ENCODE measurements around the gene GPT2. TPM values are rescaled to one million over a fixed set of nuclear protein-coding genes. Genes with fewer than 3 reads are reported as not detected.
A peak's percentile ranks its signal among the peaks of the same experiment; 100 is the strongest.
"Not testable (repeated sequence)": the region's sequence is repeated elsewhere in the genome, so short reads cannot be mapped to it uniquely, and the experiment has no call there.

Gene GPT2
- total RNA-seq, 2 donors from 2014 or later: 28.8 to 45.3 TPM

DNA sequence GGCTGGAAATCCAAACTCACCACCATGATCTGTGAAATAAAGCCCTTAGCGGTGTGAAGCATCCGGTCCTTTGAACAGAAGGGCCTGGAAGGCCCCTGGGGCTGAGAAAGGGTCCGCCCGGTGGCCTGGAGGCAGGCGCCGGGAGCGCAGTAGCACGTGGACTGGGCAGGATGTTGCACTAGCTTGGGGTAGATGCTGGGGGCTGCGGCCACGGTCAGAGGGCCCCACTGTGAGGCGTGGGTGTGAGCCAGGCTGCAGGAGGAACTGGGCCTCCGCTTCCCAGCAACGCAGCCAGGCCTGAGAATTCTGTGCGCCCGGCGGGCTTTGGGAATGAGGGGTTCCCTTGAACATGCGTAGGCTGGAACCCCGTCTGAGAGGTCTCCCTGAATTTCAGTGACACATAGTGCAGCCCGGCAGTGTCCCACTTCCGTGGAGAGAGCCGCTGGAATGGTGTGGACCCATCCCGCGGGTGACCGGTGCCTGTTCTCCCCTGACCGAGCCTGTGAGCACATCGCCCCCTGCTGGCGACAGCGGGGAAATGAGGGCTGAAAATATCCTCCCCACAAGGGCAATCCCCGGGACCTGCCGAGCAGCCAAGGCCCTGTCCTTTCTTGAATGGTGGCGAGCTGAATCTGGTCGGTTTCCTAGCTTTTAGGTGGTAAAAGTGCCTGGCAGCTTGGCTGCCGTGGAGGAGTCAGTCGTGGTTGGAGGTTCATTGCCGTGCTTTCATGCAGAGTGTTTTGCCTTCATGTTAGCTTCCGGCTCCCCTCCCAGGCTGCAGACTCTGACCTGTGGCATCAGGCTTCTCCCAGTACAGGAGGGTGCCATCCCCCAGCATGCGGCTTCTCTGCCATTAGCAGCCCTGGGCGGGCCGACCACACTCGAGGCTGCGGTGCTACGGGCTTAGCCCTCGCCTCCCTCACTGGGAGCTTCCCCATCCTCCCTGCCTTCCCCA, 45.5 kb downstream of the GPT2 start:
- no peaks in the 10 kb centered on the region for H3K36me3 ChIP-seq
- H3K27me3 ChIP-seq: no peaks in the 10 kb centered on the region
- peak; percentile 75 for DNase-seq
- H3K4me1 ChIP-seq: no peaks in the 10 kb centered on the region
- intact Hi-C loops (cut with DNase I): loop anchor here (5.0 kb wide), 1 partner anchor 77 kb away; no protein-coding TSS in a partner anchor
- H3K9me3 ChIP-seq: no peaks in the 10 kb centered on the region
- H3K9ac ChIP-seq (ENCODE audit: low read depth in 2 of 2, low read length in 2 of 2): no peak overlapping the region
- H3K27ac ChIP-seq: no peak overlapping the region
- no peak overlapping the region for H3K4me3 ChIP-seq
- TF ChIP-seq, protein P1, sequence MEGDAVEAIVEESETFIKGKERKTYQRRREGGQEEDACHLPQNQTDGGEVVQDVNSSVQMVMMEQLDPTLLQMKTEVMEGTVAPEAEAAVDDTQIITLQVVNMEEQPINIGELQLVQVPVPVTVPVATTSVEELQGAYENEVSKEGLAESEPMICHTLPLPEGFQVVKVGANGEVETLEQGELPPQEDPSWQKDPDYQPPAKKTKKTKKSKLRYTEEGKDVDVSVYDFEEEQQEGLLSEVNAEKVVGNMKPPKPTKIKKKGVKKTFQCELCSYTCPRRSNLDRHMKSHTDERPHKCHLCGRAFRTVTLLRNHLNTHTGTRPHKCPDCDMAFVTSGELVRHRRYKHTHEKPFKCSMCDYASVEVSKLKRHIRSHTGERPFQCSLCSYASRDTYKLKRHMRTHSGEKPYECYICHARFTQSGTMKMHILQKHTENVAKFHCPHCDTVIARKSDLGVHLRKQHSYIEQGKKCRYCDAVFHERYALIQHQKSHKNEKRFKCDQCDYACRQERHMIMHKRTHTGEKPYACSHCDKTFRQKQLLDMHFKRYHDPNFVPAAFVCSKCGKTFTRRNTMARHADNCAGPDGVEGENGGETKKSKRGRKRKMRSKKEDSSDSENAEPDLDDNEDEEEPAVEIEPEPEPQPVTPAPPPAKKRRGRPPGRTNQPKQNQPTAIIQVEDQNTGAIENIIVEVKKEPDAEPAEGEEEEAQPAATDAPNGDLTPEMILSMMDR (IDR thresholded peaks at IDR 0.05): peak; percentile 95

DNA sequence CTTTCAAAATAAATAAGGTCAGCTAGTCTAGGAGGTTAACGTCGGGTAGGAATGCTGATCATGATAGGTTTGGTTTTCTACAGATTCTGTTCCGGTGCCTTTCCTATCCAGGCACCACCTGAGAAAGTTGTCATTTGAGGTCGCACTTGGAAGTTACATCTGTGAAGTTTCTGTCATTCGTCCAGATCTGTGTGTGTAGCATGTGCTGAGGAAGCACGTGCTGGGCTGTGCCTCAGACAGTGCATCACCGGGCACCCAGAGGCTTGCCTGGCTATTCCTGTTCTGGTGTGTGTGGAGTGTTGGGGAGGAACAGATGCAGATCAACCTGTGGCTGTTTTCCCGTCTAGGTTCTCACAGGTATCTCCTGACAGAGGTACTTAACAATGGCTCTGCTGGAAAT, 46.7 kb downstream of the GPT2 start:
- TF ChIP-seq, protein P1 (IDR thresholded peaks at IDR 0.05): no peak
- H3K4me3 ChIP-seq: no peak overlapping the region
- intact Hi-C loops (cut with DNase I): no loop called here
- no peak for DNase-seq
- no peak overlapping the region for H3K27ac ChIP-seq
- H3K9ac ChIP-seq (ENCODE audit: low read depth in 2 of 2, low read length in 2 of 2): no peak overlapping the region
- H3K4me1 ChIP-seq: no peaks in the 10 kb centered on the region
- H3K27me3 ChIP-seq: no peaks in the 10 kb centered on the region
- H3K36me3 ChIP-seq: no peaks in the 10 kb centered on the region
- no peaks in the 10 kb centered on the region for H3K9me3 ChIP-seq

DNA sequence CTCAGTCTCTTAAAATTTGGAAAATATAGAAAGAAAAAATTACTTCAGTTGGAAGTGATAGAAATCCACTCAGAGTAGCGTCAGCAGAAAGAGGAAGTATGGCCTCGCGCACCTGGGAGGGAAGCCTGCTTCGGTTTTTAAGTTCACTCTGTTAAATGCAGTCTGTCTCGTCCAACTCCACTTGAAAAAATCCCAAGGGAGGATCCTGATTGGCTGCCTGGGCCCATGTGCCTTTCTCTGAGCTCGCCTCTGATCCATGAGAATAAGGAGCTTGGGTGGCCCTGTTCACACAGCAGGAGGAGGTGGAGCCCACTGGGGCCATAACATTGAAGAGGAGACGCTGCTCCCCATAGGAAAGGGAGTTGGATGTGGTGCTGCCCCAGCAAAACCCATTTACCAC, 48.6 kb downstream of the GPT2 start:
- Histone ChIP-seq H3K9ac (ENCODE audit: low read depth in 2 of 2, low read length in 2 of 2) (no peak overlapping the region), H3K36me3 (no peaks in the 10 kb centered on the region), H3K4me1 (no peaks in the 10 kb centered on the region), H3K27me3 (no peaks in the 10 kb centered on the region), H3K27ac (no peak overlapping the region), H3K9me3 (no peaks in the 10 kb centered on the region), H3K4me3 (no peak overlapping the region)
- intact Hi-C loops (cut with DNase I): no loop called here
- TF ChIP-seq, protein P1 (IDR thresholded peaks at IDR 0.05): no peak
- no peak for DNase-seq

DNA sequence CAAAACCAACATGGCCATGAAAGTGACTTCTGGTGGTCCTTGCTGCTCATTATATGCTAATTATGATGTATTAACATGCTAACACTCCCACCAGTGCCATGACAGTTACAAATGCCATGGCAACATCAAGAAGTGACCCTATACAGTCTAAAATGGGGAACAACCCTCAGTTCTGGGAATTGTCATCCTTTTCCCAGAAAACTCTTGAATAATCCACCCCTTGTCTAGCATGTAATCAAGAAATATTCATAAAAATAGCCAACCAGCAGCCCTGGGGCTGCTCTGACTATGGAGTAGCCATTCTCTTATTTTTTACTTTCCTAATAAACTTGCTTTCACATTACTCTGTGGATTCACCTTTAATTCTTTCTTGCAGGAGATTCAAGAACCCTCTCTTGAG, 53.4 kb downstream of the GPT2 start:
- Histone ChIP-seq H3K9ac (ENCODE audit: low read depth in 2 of 2, low read length in 2 of 2) (no peak overlapping the region), H3K9me3 (no peaks in the 10 kb centered on the region), H3K36me3 (no peaks in the 10 kb centered on the region), H3K4me3 (no peak overlapping the region), H3K27me3 (no peaks in the 10 kb centered on the region), H3K4me1 (no peaks in the 10 kb centered on the region), H3K27ac (no peak overlapping the region)
- intact Hi-C loops (cut with DNase I): no loop called here
- no peak for DNase-seq
- TF ChIP-seq, protein P1 (IDR thresholded peaks at IDR 0.05): no peak

DNA sequence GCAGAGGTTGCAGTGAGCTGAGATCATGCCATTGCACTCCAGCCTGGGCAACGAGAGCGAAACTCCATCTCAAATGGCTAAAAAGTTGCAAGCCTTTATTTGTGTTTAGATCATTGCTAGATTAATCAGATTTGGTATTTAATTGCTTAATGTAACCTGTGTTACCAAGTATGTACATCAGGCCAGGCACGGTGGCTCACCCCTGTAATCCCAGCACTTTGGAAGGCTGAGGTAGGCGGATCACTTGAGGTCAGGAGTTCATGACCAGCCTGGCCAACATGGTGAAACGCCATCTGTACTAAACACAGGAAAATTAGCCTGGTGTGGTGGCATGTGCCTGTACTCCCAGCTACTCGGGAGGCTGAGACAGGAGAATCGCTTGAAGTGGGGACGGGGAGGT, 60.6 kb downstream of the GPT2 start:
- H3K36me3 ChIP-seq; DNase-seq; H3K4me1 ChIP-seq; H3K27me3 ChIP-seq; H3K4me3 ChIP-seq; H3K9me3 ChIP-seq; H3K9ac ChIP-seq (ENCODE audit: low read depth in 2 of 2, low read length in 2 of 2); H3K27ac ChIP-seq: not testable (repeated sequence)
- intact Hi-C loops (cut with DNase I): loop anchor here (5.0 kb wide), 1 partner anchor 1218 kb away; no protein-coding TSS in a partner anchor
